HG02610 (cell line): ENCODE data around the gene NOL8.

Experiments used
- ATAC-seq: cut with Tn5 transposase; IDR thresholded peaks from one replicate; pipeline ENCODE4 v1.9.1; 2021; ENCODE audit warnings: mild to moderate bottlenecking, moderate library complexity; ENCODE audit not compliant: unreplicated experiment

NOL8 gene

DNA sequence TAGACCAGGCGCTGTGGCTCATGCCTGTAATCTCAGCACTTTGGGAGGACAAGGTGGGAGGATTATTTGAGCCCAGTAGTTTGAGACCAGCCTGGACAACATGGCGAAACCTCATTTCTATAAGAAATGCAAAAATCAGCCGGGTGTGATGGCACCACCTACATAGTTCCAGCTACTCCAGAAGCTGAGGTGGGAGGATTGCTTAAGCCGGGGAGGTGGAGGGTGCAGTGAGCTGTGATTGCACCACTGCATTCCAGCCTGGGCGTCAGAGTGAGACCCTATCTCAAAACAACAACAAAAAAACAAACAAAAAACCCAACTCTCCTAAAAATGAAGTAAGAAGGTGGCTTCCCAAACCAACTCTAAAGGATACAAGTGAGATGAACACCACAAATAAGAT, 54.6 kb downstream of the NOL8 start:
- no peak for ATAC-seq

DNA sequence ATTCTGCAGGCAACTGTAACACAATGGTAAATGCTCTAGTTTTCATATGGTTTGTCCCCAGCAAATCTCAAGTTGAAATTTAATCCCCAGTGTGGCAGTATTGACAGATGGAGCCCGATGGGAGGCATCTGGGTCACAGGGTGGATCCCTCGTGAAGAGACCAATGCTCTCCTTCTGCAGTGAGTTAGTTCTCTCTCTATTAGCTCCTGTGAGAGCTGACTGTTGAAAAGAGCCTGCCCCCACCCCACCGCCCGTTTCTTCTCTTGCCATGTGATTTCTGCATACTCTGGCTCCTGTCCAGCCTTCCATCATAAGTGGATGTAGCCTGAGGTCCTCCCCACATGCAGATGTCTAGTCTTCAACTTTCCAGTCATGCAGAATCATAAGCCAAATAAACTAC, 58.7 kb downstream of the NOL8 start:
- ATAC-seq = no peak

DNA sequence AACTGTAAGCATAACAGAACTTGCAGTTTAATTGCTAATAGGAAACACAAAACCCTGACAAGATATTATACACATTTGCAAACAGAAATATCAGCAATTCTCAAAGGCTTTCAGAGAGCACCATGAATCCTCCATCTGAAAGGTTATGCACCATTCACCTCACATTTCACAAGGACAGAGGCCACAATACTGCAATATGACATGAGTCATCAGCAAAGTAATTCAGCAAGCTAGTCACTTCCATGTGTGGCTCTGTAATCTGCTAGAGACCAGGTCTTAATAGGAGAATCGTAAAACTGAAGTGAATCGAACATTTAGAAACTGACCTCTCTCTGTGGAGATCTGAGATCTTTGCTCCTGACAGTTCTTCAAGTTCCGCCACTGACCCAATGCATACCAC, 60.0 kb downstream of the NOL8 start:
- no peak for ATAC-seq

DNA sequence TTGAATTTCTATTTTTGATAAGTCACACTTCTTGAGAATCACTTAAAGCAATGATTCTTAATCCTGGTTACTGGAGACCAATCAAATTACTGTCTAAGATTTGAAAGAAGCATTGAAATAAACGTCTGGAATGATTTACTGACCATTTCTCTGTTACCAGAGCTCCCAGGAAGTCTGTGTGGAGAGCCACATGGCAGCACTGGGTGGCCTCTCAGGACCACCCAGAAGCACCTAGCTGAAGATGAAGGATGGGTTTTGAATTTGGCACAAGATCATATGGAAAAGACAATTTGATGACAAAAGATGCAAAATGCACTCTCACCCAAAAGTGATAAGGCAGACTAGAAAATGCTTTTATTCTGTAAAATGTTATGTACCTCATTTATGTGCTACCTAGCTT, 62.0 kb downstream of the NOL8 start:
- no peak for ATAC-seq

DNA sequence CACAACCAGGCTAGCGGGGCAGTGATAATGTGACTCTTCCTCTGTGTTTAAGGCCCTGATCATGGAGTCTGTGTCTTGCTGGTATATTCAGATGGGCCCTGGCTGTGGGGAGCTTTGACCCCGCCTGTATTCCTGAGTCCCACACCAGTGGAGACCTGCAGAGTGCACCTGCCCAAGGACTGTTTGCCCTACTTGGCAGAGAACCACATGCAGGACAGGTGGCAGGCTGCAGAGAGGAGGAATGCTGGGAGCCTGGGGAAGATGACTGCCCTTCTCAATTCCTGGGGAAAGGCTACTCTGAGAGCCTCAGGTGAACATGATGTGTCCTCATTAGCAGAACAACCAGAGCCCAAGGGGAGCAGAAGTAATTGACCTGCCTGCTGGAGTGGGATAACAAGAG, 67.8 kb downstream of the NOL8 start:
- ATAC-seq = no peak

DNA sequence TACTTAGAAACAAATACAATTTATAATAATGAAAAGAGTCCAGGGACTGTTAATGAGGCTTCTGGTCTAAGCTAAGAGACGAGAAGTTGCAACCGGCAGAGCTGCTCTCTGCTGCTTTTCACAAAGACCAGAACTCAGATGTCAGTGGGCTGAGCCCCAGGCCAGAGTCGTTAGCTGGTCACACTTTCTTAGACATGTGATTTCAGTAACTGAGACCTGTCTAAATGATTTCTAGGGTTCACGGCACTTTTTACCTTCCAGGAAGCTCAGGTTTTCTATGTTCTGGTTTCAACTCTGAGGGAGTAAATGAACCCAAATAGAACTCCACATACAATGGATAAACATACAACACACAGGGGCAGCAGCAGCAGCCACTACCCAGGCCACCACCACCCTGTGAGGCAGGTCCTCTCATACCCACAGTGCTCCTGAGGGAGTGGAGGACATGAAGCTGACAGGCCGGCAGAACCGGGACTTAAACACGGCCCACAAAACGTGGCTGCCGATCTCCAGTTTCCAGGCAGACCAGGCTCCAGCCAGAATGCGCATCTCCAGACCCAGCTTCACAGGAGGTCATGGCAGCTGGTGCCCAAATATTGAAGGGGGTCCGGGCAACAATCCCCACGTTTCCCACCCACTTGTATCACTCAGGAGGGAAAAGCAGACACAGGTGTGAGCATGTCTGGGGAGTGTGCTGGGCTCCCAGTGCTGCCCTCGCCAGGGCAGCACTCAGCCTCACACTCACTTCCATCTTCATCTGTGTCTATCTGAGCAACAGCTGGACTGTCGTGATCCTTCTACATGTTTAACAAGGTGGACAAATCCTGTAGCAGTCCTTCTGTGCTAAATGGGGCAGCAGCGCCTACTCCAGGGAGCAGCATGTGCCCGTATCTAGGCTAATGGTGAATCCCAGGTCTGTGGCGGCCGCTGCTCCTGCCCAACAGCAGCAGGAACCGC, 70.5 kb downstream of the NOL8 start:
- ATAC-seq = no peak

DNA sequence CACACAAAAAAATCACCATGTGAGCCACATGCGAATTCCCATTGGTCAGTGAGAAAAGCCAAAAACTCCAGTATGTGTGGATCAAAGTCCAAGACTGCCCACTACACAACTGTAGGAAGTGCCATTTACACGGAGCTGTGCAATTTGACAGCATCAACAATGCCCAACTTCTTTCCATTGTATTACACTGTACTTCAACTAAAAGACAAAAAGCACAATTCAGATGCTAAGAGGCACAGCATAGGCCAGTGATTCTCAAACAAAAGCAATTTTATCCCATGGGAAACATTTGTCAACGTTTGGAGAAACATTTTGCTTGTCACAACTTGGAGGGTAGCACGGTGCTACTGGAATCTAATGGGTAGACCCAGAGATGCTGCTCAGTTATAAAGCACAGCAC, 71.5 kb downstream of the NOL8 start:
- ATAC-seq = no peak

DNA sequence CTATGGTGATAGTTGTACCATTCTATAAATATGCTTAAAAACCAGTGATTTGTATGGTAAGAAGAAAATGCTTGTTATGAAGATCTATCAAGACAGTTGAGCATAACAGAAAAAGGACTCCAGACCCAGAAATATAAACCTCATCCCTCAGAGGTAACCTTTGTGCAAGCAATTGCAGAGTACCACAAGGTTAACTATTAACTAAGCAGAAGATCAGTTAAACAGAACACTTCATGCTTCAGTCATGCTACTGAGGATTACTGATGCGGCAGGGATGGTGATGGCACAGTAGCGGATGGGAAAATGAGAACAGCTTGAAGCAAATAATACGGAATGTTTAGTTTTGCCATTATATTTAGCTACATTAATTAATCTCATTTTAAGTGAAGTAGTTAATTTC, 77.2 kb downstream of the NOL8 start:
- ATAC-seq = no peak
